Right lung (tissue), 5 donors: ENCODE measurements around the gene UBIAD1. TPM values are rescaled to one million over a fixed set of nuclear protein-coding genes. Genes with fewer than 3 reads are reported as not detected.

ENCODE experiments used
- polyA plus RNA-seq, 5 donors: library from polyadenylated mRNA; unstranded; fragments of 120-200 nt; gene quantifications; one replicate each; pipeline versions ENCODE4 v1.2.1 to v1.2.3, GENCODE V29; 2013; ENCODE audit warnings: inconsistent platforms in 1 of 5, low replicate concordance in 1 of 5; ENCODE audit not compliant: insufficient read length in 5 of 5, insufficient read depth in 1 of 5

UBIAD1 gene
- polyA plus RNA-seq, 5 donors = 14.7 to 19.2 (median 15.9) TPM

Other genes with a start within 250 kb of the UBIAD1 start
- gene MASP2, start 226.0 kb upstream of the UBIAD1 start, polyA plus RNA-seq = 10 to 100 TPM in 3 of 5 donors, 1 to 10 TPM in 2; 7.6 to 12.8 (median 10.5) TPM
- gene SRM, start 213.2 kb upstream of the UBIAD1 start, polyA plus RNA-seq = 10 to 100 TPM; 32.4 to 92.2 (median 35.5) TPM
- gene EXOSC10, start 173.3 kb upstream of the UBIAD1 start, polyA plus RNA-seq = 100 to 1,000 TPM in 4 of 5 donors, 10 to 100 TPM in 1; 98.9 to 121 (median 109) TPM
- under 1 TPM in 3 of 5 donors, not detected in 2; 0.10 to 0.39 (median 0.14) TPM for gene ANGPTL7, start 83.8 kb upstream of the UBIAD1 start, polyA plus RNA-seq
- 10 to 100 TPM; 33.4 to 41.7 (median 35.4) TPM for gene MTOR, start 10.6 kb upstream of the UBIAD1 start, polyA plus RNA-seq
- gene DISP3, start 206.0 kb downstream of the UBIAD1 start, polyA plus RNA-seq = under 1 TPM; 0.42 to 0.89 (median 0.50) TPM